Superior temporal gyrus (tissue), 1 donor: ENCODE measurements around the gene EPHA2.

ENCODE experiments used
- DNase-seq: peaks from one replicate; pipeline ENCODE4 v3.0.0-alpha.2; 2016; ENCODE audit errors: extremely low spot score

Gene EPHA2

GRCh38 chr1:16149702-16150488, 6.0 kb downstream of the EPHA2 start:
- no peak for DNase-seq

GRCh38 chr1:16149146-16149545, 6.7 kb downstream of the EPHA2 start:
- no peak for DNase-seq

- no peak for DNase-seq
Observed at GRCh38 chr1:16148329-16149092, 7.4 kb downstream of the EPHA2 start.

- no peak for DNase-seq
Observed at GRCh38 chr1:16147156-16147926, 8.5 kb downstream of the EPHA2 start.

GRCh38 chr1:16146279-16147155, 9.4 kb downstream of the EPHA2 start:
- DNase-seq = no peak

GRCh38 chr1:16145662-16146278, 10.1 kb downstream of the EPHA2 start:
- DNase-seq = no peak

GRCh38 chr1:16145030-16145661, 10.7 kb downstream of the EPHA2 start:
- no peak for DNase-seq

- DNase-seq = no peak
Observed at GRCh38 chr1:16144325-16145029, 11.4 kb downstream of the EPHA2 start.

- DNase-seq = no peak
Observed at GRCh38 chr1:16143566-16144324, 12.1 kb downstream of the EPHA2 start.

GRCh38 chr1:16143005-16143565, 12.8 kb downstream of the EPHA2 start:
- DNase-seq = no peak

- no peak for DNase-seq
Observed at GRCh38 chr1:16142383-16142995, 13.4 kb downstream of the EPHA2 start.

- DNase-seq = no peak
Observed at GRCh38 chr1:16141573-16142336, 14.1 kb downstream of the EPHA2 start.

- DNase-seq = no peak
Observed at GRCh38 chr1:16140068-16140596, 15.7 kb downstream of the EPHA2 start.

GRCh38 chr1:16139473-16139962, 16.4 kb downstream of the EPHA2 start:
- DNase-seq = no peak

GRCh38 chr1:16138772-16139221, 17.1 kb downstream of the EPHA2 start:
- no peak for DNase-seq

- DNase-seq = no peak
Observed at GRCh38 chr1:16137890-16138467, 17.9 kb downstream of the EPHA2 start.

- no peak for DNase-seq
Observed at GRCh38 chr1:16135501-16135900, 20.4 kb downstream of the EPHA2 start.
